ENCODE measurements around the gene GSTM4. TPM values are rescaled to one million over a fixed set of nuclear protein-coding genes. Genes with fewer than 3 reads are reported as not detected.
"Not testable (repeated sequence)": the region's sequence is repeated elsewhere in the genome, so short reads cannot be mapped to it uniquely, and the experiment has no call there.

The GSTM4 gene
- total RNA-seq, 2 experiments from 2014 or later: 6.0 to 8.0 TPM

GRCh38 chr1:109704173-109704572, 48.3 kb downstream of the GSTM4 start:
- no peaks in the 10 kb centered on the region for H3K4me1 ChIP-seq (ENCODE audit: insufficient read depth, low read length, poor library complexity, severe bottlenecking)
- no peak overlapping the region for H3K4me3 ChIP-seq (ENCODE audit: low read depth, low read length, poor library complexity, severe bottlenecking)
- H3K9me3 ChIP-seq (ENCODE audit: low read length): no peaks in the 10 kb centered on the region
- BruUV-seq (replicated peaks): no TSS peak
- H4K20me1 ChIP-seq (ENCODE audit: insufficient read depth, low read length): no peaks in the 10 kb centered on the region
- H3K9me2 ChIP-seq (ENCODE audit: insufficient read depth, low read length): no peaks in the 10 kb centered on the region
- TF ChIP-seq CTCF (conservative IDR thresholded peaks at IDR 0.05; ENCODE audit: low read length) (0 out of 2 replicates have a peak, but pooled peaks have one; percentile 17), EZH2phosphoT487 (IDR thresholded peaks at IDR 0.05; ENCODE audit: borderline replicate concordance, low read depth, low read length) (no peak)
- POLR2A ChIA-PET: interaction anchor here (0.6 kb wide), 2 partner anchors 33 to 632 kb away, joined by 3 read pairs; no protein-coding TSS in a partner anchor
- H3K27ac ChIP-seq (ENCODE audit: low read depth, low read length, poor library complexity, severe bottlenecking): no peak overlapping the region
- no peak overlapping the region for H2AFZ ChIP-seq (ENCODE audit: low read length)
- H3K36me3 ChIP-seq (ENCODE audit: insufficient read depth, low read length): no peaks in the 10 kb centered on the region
- no peaks in the 10 kb centered on the region for H3K79me2 ChIP-seq (ENCODE audit: insufficient read depth, low read depth, low read length)
- no peak for DNase-seq (ENCODE audit: low spot score)
- intact Hi-C loops (cut with micrococcal nuclease; ENCODE audit: unreplicated experiment): no loop called here
- H3K4me2 ChIP-seq (ENCODE audit: low read length): no peak overlapping the region
- CTCF ChIA-PET (ENCODE audit: unreplicated experiment): no interaction called here

DNA sequence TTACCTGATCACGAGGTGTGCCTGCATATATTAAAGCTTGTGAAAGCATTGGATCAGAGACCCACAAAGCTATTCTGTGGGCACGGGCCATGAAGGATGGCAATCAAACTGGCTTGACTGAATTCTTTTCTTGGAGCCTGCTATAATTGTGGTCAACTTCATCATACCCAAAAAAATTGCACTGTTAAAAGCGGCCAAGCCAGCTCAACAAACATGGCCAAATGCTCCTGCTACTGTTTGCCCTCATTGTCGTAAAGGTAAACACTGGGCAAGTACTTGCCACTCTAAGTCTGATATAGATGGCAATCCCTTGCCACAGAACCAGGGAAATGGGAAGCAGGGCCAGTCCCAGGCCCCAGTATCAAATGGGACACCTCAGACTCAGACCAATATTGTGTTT, 49.5 kb downstream of the GSTM4 start:
- Histone ChIP-seq H3K9me2 (ENCODE audit: insufficient read depth, low read length) (no peaks in the 10 kb centered on the region), H3K27ac (ENCODE audit: low read depth, low read length, poor library complexity, severe bottlenecking) (no peak overlapping the region), H3K36me3 (ENCODE audit: insufficient read depth, low read length) (no peaks in the 10 kb centered on the region), H3K4me2 (ENCODE audit: low read length) (no peak overlapping the region), H3K4me3 (ENCODE audit: low read depth, low read length, poor library complexity, severe bottlenecking) (no peak overlapping the region), H2AFZ (ENCODE audit: low read length) (no peak overlapping the region), H3K4me1 (ENCODE audit: insufficient read depth, low read length, poor library complexity, severe bottlenecking) (no peaks in the 10 kb centered on the region), H3K79me2 (ENCODE audit: insufficient read depth, low read depth, low read length) (no peaks in the 10 kb centered on the region), H4K20me1 (ENCODE audit: insufficient read depth, low read length) (no peaks in the 10 kb centered on the region), H3K9me3 (ENCODE audit: low read length) (no peaks in the 10 kb centered on the region)
- DNase-seq (ENCODE audit: low spot score): no peak
- CTCF ChIA-PET (ENCODE audit: unreplicated experiment): interaction anchor here (0.6 kb wide), 1 partner anchor 66 kb away, joined by 3 read pairs; no protein-coding TSS in a partner anchor
- POLR2A ChIA-PET: no interaction called here
- no TSS peak for BruUV-seq (replicated peaks)
- TF ChIP-seq EZH2phosphoT487 (IDR thresholded peaks at IDR 0.05; ENCODE audit: borderline replicate concordance, low read depth, low read length) (no peak), CTCF (conservative IDR thresholded peaks at IDR 0.05; ENCODE audit: low read length) (no peak)
- intact Hi-C loops (cut with micrococcal nuclease; ENCODE audit: unreplicated experiment): no loop called here

DNA sequence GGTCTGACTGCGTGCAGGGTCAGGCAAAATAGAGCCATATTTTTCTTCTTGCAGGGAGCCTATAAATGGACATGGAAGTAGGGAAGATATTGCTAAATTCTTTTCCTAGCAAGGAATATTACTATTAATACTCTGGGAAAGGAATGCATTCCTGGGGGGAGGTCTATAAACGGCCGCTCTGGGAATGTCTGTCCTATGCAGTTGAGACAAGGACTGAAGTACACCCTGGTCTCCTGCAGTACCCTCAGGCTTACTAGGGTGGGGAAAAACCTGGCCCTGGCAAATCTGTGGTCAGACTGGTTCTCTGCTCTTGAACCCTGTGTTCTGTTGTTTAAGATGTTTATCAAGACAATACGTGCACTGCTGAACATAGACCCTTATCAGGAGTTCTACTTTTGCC, 53.0 kb downstream of the GSTM4 start:
- BruUV-seq (replicated peaks); H3K4me1 ChIP-seq (ENCODE audit: insufficient read depth, low read length, poor library complexity, severe bottlenecking); H3K4me3 ChIP-seq (ENCODE audit: low read depth, low read length, poor library complexity, severe bottlenecking); H4K20me1 ChIP-seq (ENCODE audit: insufficient read depth, low read length); H2AFZ ChIP-seq (ENCODE audit: low read length); DNase-seq (ENCODE audit: low spot score); H3K4me2 ChIP-seq (ENCODE audit: low read length); intact Hi-C loops (cut with micrococcal nuclease; ENCODE audit: unreplicated experiment); H3K79me2 ChIP-seq (ENCODE audit: insufficient read depth, low read depth, low read length); H3K9me2 ChIP-seq (ENCODE audit: insufficient read depth, low read length); H3K27ac ChIP-seq (ENCODE audit: low read depth, low read length, poor library complexity, severe bottlenecking); POLR2A ChIA-PET; H3K36me3 ChIP-seq (ENCODE audit: insufficient read depth, low read length); H3K9me3 ChIP-seq (ENCODE audit: low read length); CTCF ChIA-PET (ENCODE audit: unreplicated experiment): not testable (repeated sequence)

- CTCF ChIA-PET (ENCODE audit: unreplicated experiment); BruUV-seq (replicated peaks); H3K4me2 ChIP-seq (ENCODE audit: low read length); H4K20me1 ChIP-seq (ENCODE audit: insufficient read depth, low read length); H3K27ac ChIP-seq (ENCODE audit: low read depth, low read length, poor library complexity, severe bottlenecking); H3K9me3 ChIP-seq (ENCODE audit: low read length); intact Hi-C loops (cut with micrococcal nuclease; ENCODE audit: unreplicated experiment); H3K79me2 ChIP-seq (ENCODE audit: insufficient read depth, low read depth, low read length); H2AFZ ChIP-seq (ENCODE audit: low read length); POLR2A ChIA-PET; DNase-seq (ENCODE audit: low spot score); H3K4me1 ChIP-seq (ENCODE audit: insufficient read depth, low read length, poor library complexity, severe bottlenecking); H3K36me3 ChIP-seq (ENCODE audit: insufficient read depth, low read length); H3K4me3 ChIP-seq (ENCODE audit: low read depth, low read length, poor library complexity, severe bottlenecking); H3K9me2 ChIP-seq (ENCODE audit: insufficient read depth, low read length): not testable (repeated sequence)
These were observed 53.9 kb downstream of the GSTM4 start for GRCh38 chr1:109709822-109710221.
